BLaER1 treated with 17β-estradiol and CSF1 and Interleukin-3, amounts not matched to agents 10 nM and 100 nM (cell line): ENCODE measurements around the gene GPR173.

Source experiments
- H3K27ac ChIP-seq, 11 experiments: shearing (Covaris generic); formaldehyde crosslinking; 2 replicates each; pipeline ENCODE4 v1.8.1; 2022
- H3K27me3 ChIP-seq, 11 experiments: shearing (Covaris generic); formaldehyde crosslinking; 2 replicates each; pipeline ENCODE4 v1.8.1; 2022
- H3K36me3 ChIP-seq, 11 experiments: shearing (Covaris generic); formaldehyde crosslinking; 2 replicates each; pipeline ENCODE4 v1.8.1; 2022
- H3K4me1 ChIP-seq, 10 experiments: shearing (Covaris generic); formaldehyde crosslinking; 2 replicates each; pipeline ENCODE4 v1.8.1; 2022
- H3K4me2 ChIP-seq, 11 experiments: shearing (Covaris generic); formaldehyde crosslinking; 2 replicates each; pipeline ENCODE4 v1.8.1; 2022
- H3K4me3 ChIP-seq, 10 experiments: shearing (Covaris generic); formaldehyde crosslinking; 2 replicates each; pipeline ENCODE4 v1.8.1; 2022
- H3K9ac ChIP-seq, 11 experiments: shearing (Covaris generic); formaldehyde crosslinking; 2 replicates each; pipeline ENCODE4 v1.8.1; 2022
- H3K9me3 ChIP-seq, 11 experiments: shearing (Covaris generic); formaldehyde crosslinking; replicated peaks in 1 of 11; 2 replicates each; pipeline ENCODE4 v1.8.1; 2022
- H4K20me1 ChIP-seq, 11 experiments: shearing (Covaris generic); formaldehyde crosslinking; 2 replicates each; pipeline ENCODE4 v1.8.1; 2022
- Cebpa-rat ChIP-seq, 11 experiments: shearing (Covaris generic); IDR thresholded peaks; 2 replicates each; pipeline ENCODE4 v1.8.1; 2022

GPR173 gene

DNA sequence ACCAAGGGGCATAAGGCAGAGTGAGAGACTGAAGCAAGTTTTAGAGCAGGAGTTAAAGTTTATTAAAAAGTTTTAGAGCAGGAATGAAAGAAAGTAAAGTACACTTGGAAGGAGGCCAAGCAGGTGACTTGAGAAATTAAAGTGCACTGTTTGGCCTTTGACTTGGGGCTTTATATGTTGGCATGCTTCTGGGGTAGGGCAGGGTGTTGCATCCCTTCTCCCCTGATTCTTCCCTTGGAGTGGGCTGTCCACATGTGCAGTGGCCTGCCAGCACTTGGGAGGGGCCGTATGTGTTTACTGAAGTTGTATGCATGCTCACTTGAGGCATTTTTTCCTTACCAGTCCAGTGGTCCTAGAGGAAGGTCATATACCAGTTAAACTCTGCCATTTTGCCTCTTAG is 35.3 kb upstream of the GPR173 start:
- Histone ChIP-seq H3K4me1 (no peaks in the 10 kb centered on the region), H3K9me3 (peaks cover 14 to 31% (median 22%) of the 10 kb centered on the region in 11 experiments), H3K27ac (no peak overlapping the region), H3K9ac (no peak overlapping the region), H3K36me3 (no peaks in the 10 kb centered on the region), H4K20me1 (no peaks in the 10 kb centered on the region), H3K27me3 (peaks cover 64 to 80% (median 73%) of the 10 kb centered on the region in 11 experiments), H3K4me3 (no peak overlapping the region), H3K4me2 (no peak overlapping the region)
- TF ChIP-seq Cebpa-rat (IDR thresholded peaks at IDR 0.05) = no peak

DNA sequence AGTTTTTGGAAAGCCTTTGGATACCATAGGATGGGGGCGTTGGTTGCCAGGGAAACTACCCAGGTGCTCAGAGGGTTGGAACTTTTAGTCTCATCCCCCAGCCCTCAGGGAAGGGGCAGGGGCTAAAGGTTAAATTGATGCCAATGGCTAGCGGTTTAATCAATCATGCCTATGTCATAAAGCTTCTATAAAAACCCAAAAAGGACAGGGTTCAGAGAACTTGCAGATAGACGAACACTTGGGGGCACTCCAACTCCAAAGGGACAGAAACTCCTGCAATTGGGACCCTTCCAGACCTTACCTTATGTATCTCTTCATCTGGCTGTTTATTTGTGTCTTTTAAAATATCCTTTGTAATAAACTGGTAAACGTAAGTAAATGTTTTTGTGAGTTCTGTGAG is 30.0 kb upstream of the GPR173 start:
- Histone ChIP-seq H4K20me1 (no peaks in the 10 kb centered on the region; a peak in 1 of 22 replicates), H3K27ac (no peak overlapping the region), H3K9me3 (peaks cover 0 to 8% (median 3%) of the 10 kb centered on the region in 11 experiments; a peak in 14 of 22 replicates), H3K4me3 (no peak overlapping the region), H3K27me3 (peaks cover 56 to 76% (median 72%) of the 10 kb centered on the region in 11 experiments), H3K4me1 (no peaks in the 10 kb centered on the region), H3K4me2 (no peak overlapping the region), H3K36me3 (no peaks in the 10 kb centered on the region), H3K9ac (no peak overlapping the region)
- no peak for TF ChIP-seq Cebpa-rat (IDR thresholded peaks at IDR 0.05)

DNA sequence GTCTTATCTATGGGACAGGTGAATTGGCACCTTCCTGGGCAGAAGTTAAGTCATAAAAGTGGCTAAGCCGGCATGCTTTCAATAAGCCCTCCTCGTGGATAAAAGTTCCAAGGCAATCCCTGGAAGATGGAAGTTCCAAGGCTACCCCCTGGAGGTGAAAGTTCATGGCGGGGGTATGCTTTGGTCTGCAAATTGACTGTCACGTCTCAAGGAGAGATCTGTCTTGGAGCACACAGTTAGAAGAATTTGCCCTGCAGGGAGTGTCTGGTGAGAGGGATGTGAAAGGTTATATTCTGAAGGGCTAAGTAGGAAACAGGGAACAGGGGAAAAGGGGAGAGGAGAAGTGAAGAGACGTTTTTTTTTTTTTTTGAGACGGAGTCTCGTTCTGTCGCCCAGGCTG is 26.2 kb upstream of the GPR173 start:
- no peaks in the 10 kb centered on the region for H3K36me3 ChIP-seq
- peaks cover 31 to 56% (median 48%) of the 10 kb centered on the region in 11 experiments for H3K27me3 ChIP-seq
- peaks cover 6 to 16% (median 12%) of the 10 kb centered on the region in 11 experiments; a peak in 21 of 22 replicates for H3K9me3 ChIP-seq
- no peaks in the 10 kb centered on the region; a peak in 2 of 22 replicates for H4K20me1 ChIP-seq
- no peak overlapping the region for H3K27ac ChIP-seq
- H3K4me2 ChIP-seq = no peak overlapping the region
- H3K9ac ChIP-seq = no peak overlapping the region
- no peaks in the 10 kb centered on the region for H3K4me1 ChIP-seq
- TF ChIP-seq Cebpa-rat (IDR thresholded peaks at IDR 0.05) = no peak
- no peak overlapping the region for H3K4me3 ChIP-seq

DNA sequence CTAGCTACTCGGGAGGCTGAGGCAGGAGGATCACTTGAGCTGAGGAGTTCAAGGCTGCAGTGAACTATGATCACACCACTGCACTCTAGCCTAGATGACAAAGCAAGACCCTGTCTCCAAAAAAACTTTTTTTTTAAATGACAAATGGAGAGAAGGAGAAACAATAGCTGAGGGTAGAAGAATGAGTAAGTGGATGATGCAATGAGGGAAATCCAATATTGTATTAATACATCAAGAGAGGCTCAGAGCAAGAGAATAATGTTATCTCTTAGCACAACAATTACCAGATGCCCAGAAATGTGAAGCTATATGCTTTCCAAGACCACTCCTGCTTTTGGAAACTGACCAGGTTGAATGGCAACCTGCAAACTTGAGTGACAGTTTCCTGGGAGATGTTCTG is 19.9 kb upstream of the GPR173 start:
- no peaks in the 10 kb centered on the region; a peak in 1 of 22 replicates for H4K20me1 ChIP-seq
- H3K4me2 ChIP-seq = no peak overlapping the region
- H3K27me3 ChIP-seq = peaks cover 35 to 75% (median 69%) of the 10 kb centered on the region in 11 experiments
- no peaks in the 10 kb centered on the region for H3K36me3 ChIP-seq
- no peaks in the 10 kb centered on the region for H3K4me1 ChIP-seq
- no peak for TF ChIP-seq Cebpa-rat (IDR thresholded peaks at IDR 0.05)
- H3K9ac ChIP-seq = no peak overlapping the region
- H3K4me3 ChIP-seq = no peak overlapping the region
- H3K9me3 ChIP-seq = peaks cover 6 to 10% (median 8%) of the 10 kb centered on the region in 11 experiments; a peak in 21 of 22 replicates
- no peak overlapping the region for H3K27ac ChIP-seq

GRCh38 chrX:53031380-53031779 is 17.2 kb upstream of the GPR173 start:
- TF ChIP-seq Cebpa-rat (IDR thresholded peaks at IDR 0.05) = no peak
- Histone ChIP-seq H4K20me1 (no peaks in the 10 kb centered on the region; a peak in 1 of 22 replicates), H3K4me2 (no peak overlapping the region), H3K9ac (no peak overlapping the region), H3K4me3 (no peak overlapping the region), H3K36me3 (no peaks in the 10 kb centered on the region), H3K27ac (no peak overlapping the region), H3K27me3 (peaks cover 56 to 96% (median 91%) of the 10 kb centered on the region in 11 experiments), H3K9me3 (no peaks in the 10 kb centered on the region), H3K4me1 (no peaks in the 10 kb centered on the region)

- Histone ChIP-seq H3K4me1 (no peaks in the 10 kb centered on the region), H3K4me3 (no peak overlapping the region), H3K36me3 (no peaks in the 10 kb centered on the region), H3K9ac (no peak overlapping the region), H3K27me3 (peaks cover 73 to 93% (median 88%) of the 10 kb centered on the region in 11 experiments), H3K9me3 (no peaks in the 10 kb centered on the region), H4K20me1 (no peaks in the 10 kb centered on the region; a peak in 1 of 22 replicates), H3K27ac (no peak overlapping the region), H3K4me2 (no peak overlapping the region)
- TF ChIP-seq Cebpa-rat (IDR thresholded peaks at IDR 0.05) = no peak
Measured at GRCh38 chrX:53036149-53036548, 12.4 kb upstream of the GPR173 start.

DNA sequence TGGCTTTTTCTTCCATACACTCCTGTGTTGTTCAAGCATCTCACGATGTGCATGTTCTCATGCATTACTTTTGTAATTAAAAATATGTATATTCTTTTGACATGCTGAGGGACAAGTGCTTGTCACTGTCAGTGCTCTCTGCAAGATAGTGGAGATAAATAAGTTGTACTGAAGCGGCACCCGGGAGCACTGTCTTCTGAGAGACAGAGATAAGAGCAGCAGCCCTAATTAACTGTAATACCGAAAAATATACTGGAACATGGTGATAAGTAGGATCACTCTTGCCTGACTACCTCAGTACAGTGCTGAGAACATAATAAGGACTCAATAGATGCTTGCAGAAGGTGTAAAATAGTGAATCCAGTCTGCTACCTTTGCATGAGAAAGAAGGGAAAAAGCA is 9.4 kb upstream of the GPR173 start:
- TF ChIP-seq Cebpa-rat (IDR thresholded peaks at IDR 0.05) = no peak
- peaks cover 0 to 3% (median 0%) of the 10 kb centered on the region in 11 experiments; a peak in 1 of 22 replicates for H4K20me1 ChIP-seq
- H3K4me3 ChIP-seq = no peak overlapping the region
- H3K36me3 ChIP-seq = no peaks in the 10 kb centered on the region
- H3K9ac ChIP-seq = no peak overlapping the region
- no peaks in the 10 kb centered on the region; a peak in 1 of 22 replicates for H3K9me3 ChIP-seq
- H3K27ac ChIP-seq = no peak overlapping the region
- peaks cover 75 to 97% (median 94%) of the 10 kb centered on the region in 11 experiments for H3K27me3 ChIP-seq
- no peak overlapping the region for H3K4me2 ChIP-seq
- no peaks in the 10 kb centered on the region for H3K4me1 ChIP-seq

DNA sequence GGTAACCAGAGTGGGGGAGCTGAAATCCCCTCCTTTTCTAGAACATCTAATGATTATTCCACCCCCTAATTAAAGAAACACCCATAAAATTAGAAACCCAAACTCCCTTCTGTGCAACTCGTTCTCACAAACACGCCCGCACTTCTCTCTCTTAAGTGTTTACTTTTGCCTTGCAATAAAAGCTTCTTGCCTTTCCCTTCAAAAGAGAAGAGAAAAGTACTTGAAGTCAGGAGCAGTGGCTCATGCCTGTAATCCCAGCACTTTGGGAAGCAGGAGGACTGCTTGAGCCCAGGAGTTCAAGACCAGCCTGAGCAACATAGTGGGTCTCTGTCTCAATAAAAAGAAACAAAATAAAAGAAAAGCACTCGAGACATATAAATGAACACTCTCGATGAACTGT is 3.6 kb upstream of the GPR173 start:
- Histone ChIP-seq H3K9ac (no peak overlapping the region), H4K20me1 (peaks cover 0 to 9% (median 0%) of the 10 kb centered on the region in 11 experiments; a peak in 1 of 22 replicates), H3K4me2 (no peak overlapping the region), H3K27me3 (peaks cover 61 to 81% (median 78%) of the 10 kb centered on the region in 11 experiments), H3K27ac (no peak overlapping the region), H3K9me3 (no peaks in the 10 kb centered on the region; a peak in 1 of 22 replicates), H3K4me1 (peaks cover 10 to 16% (median 15%) of the 10 kb centered on the region in 10 experiments; a peak in 17 of 20 replicates), H3K36me3 (no peaks in the 10 kb centered on the region), H3K4me3 (no peak overlapping the region)
- TF ChIP-seq Cebpa-rat (IDR thresholded peaks at IDR 0.05) = no peak

GRCh38 chrX:53047228-53047627 is 1.4 kb upstream of the GPR173 start:
- Histone ChIP-seq H4K20me1 (peaks cover 0 to 27% (median 9%) of the 10 kb centered on the region in 11 experiments; a peak in 7 of 22 replicates), H3K27me3 (peaks cover 47 to 63% (median 57%) of the 10 kb centered on the region in 11 experiments), H3K36me3 (no peaks in the 10 kb centered on the region; a peak in 1 of 22 replicates), H3K4me1 (peaks cover 18 to 33% (median 29%) of the 10 kb centered on the region in 10 experiments; a peak in 17 of 20 replicates), H3K4me2 (peak overlapping the region in 9 of 11 experiments; percentile 49 to 79 (median 73); a peak in 13 of 22 replicates), H3K4me3 (no peak overlapping the region), H3K27ac (peak overlapping the region in 1 of 11 experiments; percentile 66; a peak in 1 of 22 replicates), H3K9me3 (no peaks in the 10 kb centered on the region; a peak in 1 of 22 replicates), H3K9ac (peak overlapping the region in 1 of 11 experiments; percentile 82; a peak in 2 of 22 replicates)
- TF ChIP-seq Cebpa-rat (IDR thresholded peaks at IDR 0.05) = no peak
